Left renal pelvis (tissue), 4 donors: ENCODE data around the gene SRPK3. TPM values are rescaled to one million over a fixed set of nuclear protein-coding genes. Genes with fewer than 3 reads are reported as not detected.
"Not testable (repeated sequence)": the region's sequence is repeated elsewhere in the genome, so short reads cannot be mapped to it uniquely, and the experiment has no call there.

Experiments
- DNase-seq, 4 donors: peaks; one replicate each; pipeline ENCODE4 v3.0.0-alpha.2; 2013; ENCODE audit warnings: low read depth in 4 of 4, low spot score in 3 of 4
- polyA plus RNA-seq, 4 donors: library from polyadenylated mRNA; unstranded; fragments of 120-200 nt; gene quantifications; one replicate each; pipeline ENCODE4 v1.2.1, GENCODE V29; 2013; ENCODE audit not compliant: insufficient read length in 4 of 4

Gene SRPK3, protein sequence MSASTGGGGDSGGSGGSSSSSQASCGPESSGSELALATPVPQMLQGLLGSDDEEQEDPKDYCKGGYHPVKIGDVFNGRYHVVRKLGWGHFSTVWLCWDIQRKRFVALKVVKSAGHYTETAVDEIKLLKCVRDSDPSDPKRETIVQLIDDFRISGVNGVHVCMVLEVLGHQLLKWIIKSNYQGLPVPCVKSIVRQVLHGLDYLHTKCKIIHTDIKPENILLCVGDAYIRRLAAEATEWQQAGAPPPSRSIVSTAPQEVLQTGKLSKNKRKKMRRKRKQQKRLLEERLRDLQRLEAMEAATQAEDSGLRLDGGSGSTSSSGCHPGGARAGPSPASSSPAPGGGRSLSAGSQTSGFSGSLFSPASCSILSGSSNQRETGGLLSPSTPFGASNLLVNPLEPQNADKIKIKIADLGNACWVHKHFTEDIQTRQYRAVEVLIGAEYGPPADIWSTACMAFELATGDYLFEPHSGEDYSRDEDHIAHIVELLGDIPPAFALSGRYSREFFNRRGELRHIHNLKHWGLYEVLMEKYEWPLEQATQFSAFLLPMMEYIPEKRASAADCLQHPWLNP
- polyA plus RNA-seq, result 1 to 10 TPM in 3 of 4 donors, under 1 TPM in 1; 0.65 to 6.7 (median 1.9) TPM

DNA sequence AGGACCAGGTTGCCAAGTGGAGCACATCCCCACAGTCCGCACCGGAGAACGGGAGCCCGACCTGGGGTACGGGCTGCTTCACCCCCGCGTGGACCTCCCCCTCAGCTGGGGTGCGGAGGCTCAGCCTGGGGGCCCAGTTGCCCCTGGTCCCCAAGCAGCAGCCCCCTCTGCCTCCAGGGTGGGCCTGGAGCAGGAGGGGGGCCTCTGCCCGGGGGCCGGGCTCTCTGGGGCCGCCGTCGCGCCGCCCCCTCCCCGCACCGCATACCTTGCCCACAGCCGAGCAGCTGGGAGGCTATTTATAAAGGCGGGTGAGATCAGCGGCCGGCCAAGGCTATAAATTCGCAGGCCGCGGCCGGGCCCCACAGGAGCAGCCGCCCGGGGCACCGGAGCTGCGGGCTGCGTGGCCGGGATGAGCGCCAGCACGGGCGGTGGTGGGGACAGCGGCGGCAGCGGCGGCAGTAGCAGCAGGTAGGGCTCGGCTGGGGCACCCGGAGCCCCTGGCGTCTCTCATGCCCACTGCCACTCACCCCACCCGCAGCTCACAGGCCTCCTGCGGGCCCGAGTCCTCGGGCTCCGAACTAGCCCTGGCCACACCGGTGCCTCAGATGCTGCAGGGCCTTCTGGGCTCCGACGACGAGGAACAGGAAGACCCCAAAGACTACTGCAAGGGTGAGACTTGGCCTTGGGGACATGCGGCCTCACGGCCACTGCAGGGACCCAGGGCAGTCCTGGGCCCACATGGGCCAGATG, at the start of gene SRPK3:
Gene SRPK3, plus strand, starts transcription at position 364 of the 750 bp plus-strand sequence. Its CDS starts 46 bp downstream, at position 410.
- no peak for DNase-seq

DNA sequence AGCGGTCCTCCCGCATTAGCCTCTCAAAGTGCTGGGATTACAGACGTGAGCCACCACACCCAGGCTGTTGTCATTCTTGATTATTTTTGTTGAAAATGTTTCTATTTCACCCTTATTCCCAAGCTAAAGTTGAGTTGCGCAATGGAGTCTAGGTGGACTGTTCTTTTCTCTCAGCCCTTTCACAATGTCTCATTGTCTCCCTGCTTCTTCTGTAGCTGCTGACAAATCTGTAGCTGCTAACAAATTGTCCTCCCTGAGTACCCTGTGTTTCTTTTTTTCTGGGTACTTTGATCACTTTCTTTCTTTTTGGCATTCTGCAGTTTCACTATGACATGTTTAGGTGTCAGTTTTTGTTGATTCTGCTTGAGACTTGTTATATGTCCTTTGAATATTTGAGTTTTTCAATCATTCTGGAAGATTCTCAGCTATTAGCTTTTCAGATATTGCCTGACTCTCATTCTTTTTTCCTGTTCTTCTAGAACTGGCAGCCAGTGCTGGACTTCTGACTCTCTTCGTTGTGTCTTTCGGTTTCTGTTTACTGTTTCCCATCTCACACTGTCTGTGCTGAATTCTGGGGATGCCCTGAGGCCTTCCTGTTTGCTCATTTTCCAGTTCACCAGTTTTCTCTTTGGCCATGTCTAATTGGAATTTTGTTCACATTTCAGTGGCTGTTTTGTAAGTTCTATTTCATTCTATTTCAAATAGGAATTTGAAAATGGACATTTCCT, 49.6 kb upstream of the SRPK3 start:
- DNase-seq, result no peak

DNA sequence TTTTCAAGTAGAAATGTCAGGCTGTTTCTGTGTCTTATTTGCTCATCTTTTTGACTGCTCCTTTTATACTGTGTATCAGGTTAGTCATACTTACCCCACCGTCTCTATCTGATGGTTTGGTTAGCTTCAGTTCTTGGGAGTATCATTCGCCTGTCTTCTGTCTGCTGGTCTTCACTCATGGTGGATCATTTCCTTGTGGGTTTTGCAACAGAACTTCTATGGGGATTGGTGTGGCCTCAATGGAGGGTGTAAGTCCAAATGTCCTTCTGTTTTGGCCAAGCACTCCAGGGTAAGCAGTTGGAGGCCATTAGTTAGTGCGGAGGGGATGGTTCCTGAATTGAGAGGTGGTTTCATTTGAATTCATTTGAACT, 49.0 kb upstream of the SRPK3 start:
- no peak for DNase-seq

DNA sequence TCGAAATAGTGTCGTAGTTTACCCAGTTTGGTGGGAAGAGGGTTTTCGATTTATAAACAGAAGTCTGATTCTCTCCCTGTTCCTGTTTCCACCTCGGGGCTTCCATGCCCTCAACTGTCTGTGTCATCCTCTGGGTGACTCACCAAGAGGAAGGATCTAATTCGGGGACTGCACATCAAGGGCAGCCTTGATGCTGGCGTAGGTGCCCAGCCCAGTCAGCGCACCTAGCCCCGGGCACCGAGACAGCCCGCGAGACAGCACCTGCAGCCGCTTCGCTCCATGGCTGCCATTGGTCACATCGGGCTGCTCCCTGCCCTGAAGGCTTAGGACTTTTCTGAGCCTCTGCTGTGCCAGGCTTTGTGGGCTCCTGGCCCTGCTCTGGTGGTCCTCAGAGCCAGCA, 48.4 kb upstream of the SRPK3 start:
- DNase-seq, result no peak

DNA sequence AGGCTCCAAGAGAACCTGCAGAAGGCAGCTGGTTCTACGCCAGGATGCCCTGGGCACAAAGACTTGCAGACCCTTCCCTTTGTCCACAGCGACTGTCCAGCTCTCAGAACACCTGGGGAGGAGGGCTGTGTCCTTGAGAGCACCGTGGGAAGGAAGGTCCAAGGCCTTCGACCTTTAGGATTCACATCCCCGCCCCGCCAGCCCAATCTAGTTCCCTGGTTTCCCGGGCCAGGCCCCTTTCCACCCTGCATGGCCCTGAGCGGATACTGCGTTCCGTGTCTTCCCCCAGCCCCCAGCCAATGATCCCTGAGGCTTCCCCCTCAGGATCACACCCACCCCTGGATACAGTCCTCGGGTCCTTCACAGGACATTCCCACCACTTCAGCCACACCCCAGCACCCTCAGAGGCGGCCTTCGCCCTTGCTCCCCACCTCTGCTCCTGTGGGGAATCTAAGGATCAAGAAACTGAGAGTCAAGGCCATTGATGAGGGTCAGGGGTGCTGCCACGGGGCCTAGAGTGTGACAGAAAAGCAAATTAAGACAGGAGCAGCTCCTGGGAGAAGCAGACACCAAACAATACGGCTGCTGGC, 47.1 kb upstream of the SRPK3 start:
- no peak for DNase-seq

DNA sequence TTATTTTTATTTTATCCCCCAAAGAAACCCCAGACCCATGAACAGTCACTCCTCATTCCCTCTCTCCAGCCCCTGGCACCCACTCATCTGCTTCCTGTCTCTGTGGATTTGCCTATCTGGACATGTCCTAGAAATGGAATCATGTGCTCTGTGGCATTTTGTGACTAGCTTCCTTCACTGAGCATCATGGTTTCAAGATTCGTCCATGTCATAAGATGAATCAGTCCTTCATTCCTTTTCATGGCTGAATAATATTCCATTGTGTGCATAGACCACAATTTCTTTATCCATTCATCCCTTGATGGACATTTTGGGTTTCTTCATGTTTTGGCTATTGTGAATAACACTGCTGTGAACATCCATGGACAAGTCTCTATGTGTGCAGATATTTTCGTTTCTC, 46.0 kb upstream of the SRPK3 start:
- no peak for DNase-seq

DNA sequence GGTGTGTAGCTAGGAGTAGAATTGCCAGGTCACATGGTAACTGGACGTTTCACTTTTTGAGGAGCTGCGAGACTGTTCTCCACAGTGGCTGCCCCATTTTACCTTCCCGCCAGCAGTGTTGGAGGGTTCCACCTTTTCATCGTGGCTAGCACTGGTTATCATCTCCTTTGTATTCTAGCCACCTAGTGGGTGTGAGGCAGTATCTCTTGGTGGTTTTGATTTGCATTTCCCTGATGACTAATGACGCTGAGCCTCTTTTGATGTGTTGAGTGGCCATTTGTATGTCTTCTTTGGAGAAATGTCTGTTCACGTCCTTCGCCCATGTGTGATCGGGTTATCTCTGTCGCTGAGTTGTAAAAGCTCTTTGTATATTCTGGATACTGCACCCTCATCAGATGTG, 45.6 kb upstream of the SRPK3 start:
- no peak for DNase-seq

DNA sequence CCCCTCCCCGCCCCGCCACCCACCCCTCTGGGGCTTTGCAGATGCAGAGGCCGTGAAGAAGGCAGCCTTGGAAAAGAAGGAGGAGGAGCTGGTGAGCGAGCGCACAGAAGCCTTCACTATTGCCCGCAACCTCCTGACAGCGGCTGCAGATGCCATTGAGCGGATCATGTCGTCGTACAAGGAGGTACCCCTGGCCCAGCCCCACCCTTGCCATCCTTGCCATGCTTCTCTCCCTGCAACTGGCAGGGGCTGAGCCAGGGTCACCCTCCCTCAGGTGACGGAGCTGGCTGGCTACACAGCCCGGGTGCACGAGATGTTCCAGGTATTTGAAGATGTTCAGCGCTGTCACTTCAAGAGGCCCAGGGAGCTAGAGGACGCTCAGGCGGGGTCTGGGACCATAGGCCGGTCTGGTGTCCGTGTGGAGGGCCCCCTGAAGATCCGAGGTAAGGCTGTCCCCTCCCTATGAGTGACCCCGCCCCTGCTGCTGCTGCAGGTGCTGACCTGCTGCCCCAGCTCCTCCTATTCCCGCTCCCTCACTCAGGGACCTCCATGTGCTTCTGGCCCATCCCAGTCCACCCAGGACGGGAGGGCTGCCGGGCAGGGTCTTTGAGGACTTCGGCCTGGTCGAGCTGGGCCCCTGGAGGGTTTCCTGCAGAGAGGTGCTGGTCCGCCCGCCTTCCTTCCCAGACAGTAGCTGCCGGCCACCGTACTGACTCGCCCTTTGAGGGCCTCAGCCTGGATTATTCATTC, 44.6 kb upstream of the SRPK3 start:
- DNase-seq, result no peak

DNA sequence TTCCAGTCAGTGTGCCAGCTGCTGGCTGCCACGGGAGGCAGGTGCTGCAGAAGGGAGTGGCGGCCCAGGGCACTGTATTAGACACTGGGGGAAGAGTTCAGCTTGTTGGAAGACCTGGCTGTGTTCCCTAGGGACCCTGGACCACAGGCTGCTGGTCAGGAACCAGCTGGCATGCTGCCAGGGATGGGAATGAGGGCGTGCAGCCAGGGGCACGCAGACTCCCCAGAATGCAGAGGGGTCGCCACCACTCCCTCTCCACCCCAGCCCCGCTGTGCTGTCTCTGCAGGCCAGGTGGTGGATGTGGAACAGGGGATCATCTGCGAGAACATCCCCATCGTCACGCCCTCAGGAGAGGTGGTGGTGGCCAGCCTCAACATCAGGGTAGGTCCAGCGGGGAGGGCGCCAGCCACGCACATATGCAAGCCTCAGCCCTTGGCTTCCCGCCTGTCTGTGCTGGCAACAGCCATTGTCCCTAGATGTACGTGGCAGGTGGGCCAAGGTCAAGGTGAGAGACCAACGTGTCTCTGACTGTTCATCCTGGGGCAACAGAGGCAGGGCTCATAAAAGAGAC, 43.9 kb upstream of the SRPK3 start:
- no peak for DNase-seq

DNA sequence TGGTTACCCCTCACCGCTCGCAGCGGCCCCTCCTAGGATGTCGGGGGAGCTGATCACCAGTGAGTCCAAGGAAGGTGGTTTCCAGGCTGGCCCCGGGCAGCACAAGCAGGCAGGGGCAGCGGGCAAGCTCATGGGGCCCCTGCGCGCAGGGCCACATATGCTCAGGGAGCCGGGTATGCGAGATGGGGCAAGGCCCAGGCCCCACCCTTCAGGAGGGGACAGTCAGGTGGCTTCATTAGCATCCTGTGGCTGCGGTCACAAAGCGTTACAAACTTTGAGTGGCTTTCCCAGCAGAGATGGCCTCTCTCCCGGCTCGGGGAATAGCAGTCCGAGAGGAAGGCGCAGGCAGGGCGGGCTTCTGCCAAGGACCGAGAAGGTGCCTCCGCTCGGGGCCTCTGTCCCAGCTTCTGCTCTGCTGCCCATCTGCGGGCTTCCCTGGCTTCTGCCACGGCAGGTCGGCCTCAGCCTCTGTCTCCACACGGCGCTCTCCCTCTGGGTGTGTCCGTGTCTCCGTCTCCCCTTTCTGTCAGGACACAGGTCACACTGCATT, 42.7 kb upstream of the SRPK3 start:
- no peak for DNase-seq

DNA sequence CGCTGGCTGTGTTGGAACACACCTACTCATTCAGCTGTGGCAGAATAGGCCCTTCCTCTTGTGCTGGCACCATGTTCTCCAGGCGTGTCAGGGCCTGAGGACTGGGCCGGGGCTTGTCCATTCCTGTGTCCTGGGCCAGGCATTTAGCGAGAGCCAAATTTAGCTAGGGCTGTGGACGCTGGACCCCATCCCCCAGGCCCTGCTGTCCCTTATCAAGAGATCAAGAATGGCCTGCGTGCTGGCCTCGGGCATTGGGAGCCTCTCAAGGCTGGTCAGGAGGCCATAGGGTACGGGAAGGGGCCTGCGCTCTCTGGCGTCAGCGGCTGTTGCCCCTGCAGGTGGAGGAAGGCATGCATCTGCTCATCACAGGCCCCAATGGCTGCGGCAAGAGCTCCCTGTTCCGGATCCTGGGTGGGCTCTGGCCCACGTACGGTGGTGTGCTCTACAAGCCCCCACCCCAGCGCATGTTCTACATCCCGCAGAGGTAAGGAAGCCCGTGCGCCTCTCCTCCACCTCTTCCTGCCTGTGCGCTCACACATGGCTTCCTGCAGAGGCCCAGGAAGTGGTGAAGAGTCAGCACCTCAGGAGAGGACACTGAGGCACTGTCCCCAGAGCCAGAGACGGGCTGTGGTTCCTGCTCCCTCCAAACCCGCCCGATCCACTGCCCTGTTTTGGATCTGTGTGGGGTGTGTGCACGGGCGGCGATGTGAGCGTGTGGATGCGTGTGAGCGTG, 40.9 kb upstream of the SRPK3 start:
- DNase-seq, result no peak

DNA sequence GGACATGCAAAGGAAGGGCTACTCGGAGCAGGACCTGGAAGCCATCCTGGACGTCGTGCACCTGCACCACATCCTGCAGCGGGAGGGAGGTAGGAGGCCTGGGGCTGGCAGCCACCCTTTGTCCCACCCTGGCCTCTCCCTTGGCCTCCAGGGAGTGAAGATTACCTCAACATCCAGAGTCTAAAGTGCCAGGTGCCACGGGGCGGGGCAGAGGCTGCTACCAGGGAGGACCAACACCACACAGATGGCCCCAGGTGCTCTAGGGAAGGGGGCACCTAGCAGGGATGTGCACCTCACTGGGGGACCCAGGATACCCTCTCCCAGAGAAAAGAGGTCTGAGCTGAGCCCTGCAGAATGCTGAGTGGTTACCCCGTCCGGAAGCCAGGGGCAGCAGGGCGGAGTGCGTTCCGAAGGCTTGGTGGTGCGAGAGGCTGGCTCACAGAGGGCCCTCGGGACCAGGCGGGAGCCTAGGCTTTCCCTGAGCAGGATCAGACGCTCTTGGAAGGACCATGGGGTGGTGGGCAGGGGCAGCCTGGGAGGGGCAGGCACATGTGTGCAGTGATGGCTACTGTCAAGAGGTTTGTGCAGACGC, 40.1 kb upstream of the SRPK3 start:
- DNase-seq, result no peak

DNA sequence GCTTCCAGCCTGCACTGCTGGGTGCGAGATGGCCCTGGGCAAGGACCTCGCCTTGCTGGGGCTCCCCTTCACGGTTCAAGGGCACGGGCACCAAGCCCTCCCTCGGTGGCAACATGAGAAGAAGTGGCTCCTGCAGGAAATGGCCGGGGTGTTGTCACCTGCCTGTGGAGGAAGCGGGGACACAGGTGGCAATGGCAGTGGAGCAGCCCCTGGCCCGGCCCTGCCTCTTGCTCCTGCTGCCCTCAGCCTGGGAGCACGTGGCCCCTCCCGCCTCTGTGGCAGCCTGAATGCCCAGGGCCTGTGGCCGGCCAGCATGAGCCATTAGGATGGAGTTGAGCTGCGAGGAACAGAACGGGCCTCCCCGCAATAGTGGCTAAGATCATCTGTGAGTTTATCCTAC, 39.4 kb upstream of the SRPK3 start:
- DNase-seq, result no peak

DNA sequence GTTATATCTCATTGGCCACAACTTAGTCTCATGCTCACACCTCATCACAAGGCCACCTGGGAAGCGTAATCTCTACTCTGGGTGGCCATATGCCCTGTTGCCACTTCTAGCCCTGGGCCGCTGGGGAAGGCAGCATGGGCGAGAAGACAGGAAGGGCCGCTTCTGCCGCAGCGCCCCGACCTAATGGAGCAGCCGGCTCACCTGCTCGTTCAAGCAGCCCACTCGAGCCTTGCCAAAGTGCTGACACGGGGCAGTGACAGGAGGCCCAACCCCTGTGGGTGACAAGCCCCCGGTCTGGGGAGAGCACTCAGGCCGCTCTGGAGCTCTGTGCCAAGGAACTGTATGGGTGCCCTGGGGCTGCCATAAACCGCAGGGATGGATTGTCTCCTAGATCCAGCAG, 38.7 kb upstream of the SRPK3 start:
- not testable (repeated sequence) for DNase-seq

DNA sequence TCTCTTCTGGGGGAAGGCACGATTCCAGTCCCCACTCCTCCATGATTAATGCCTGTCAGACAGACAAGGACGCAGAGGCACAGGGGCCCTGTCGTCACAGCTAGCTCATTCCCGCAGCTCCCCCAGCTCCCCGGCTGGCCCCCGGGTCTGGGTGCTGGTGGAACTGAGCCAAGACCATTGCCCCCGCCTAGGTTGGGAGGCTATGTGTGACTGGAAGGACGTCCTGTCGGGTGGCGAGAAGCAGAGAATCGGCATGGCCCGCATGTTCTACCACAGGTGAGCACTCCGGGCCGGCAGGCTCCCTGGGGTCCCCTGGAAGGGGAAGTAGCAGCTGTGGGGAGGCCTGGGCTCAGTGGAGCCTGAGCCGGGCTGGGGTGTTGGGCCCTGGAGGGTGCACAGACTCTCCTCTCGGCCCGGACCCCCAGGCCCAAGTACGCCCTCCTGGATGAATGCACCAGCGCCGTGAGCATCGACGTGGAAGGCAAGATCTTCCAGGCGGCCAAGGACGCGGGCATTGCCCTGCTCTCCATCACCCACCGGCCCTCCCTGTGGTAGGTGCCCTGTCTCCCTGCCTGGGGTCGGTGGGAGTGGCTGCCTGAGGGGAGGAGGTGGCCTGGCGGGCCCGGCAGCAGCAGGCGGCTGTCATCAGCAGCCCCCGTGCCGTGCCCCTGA, 37.9 kb upstream of the SRPK3 start:
- DNase-seq, result not testable (repeated sequence)

DNA sequence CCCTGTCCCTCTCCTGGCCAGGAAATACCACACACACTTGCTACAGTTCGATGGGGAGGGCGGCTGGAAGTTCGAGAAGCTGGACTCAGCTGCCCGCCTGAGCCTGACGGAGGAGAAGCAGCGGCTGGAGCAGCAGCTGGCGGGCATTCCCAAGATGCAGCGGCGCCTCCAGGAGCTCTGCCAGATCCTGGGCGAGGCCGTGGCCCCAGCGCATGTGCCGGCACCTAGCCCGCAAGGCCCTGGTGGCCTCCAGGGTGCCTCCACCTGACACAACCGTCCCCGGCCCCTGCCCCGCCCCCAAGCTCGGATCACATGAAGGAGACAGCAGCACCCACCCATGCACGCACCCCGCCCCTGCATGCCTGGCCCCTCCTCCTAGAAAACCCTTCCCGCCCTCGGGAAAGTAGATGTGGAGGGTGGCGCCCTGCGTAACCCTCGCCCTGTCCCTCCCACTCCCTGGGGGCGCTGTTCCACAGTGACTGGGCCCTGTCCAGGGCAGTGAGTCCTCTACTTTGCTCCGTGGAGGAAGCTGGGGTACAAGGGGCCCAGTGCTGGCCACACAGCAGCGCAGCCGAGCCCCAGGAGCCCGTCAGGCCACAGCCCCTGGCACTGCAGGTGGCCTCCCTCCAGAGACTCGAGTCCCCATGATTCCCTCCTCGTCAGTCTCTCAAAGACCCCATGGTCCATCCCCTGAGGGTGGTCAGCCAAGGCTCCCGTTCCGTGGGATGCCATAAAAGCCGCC, 37.2 kb upstream of the SRPK3 start:
- DNase-seq, result not testable (repeated sequence)
